ENCODE results near the gene TESK2.
"Not testable (repeated sequence)": the region's sequence is repeated elsewhere in the genome, so short reads cannot be mapped to it uniquely, and the experiment has no call there.

Gene TESK2

DNA sequence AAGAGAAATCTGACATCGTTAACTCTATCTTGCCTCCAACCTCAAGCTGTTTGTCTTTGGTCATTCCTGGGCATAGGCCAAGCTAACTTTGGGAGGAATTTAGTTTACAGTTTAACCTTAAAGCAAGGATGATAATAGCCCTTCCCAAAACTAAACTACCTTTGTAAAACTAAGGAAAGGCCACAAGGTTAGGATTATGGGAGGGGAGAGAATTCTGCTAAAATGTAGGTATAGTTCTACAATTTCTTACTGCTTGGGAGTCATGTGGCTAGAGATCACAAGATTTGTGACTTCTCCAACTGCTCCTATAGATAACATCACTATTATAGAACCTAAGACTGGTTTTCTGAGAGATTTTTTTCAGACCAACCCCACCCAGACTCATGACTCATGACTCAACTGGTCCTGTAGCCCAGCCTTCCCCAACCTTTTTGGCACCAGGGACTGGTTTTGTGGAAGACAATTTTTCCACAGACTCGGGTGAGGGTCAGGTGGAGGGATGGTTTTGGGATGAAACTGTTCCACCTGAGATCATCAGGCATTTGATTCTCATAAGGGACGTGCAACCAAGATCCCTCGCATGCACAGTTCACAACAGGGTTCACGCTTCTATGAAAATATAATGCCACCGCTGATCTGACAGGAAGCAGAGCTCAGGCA is 80.0 kb downstream of the TESK2 start:
- no peak for DNase-seq

DNA sequence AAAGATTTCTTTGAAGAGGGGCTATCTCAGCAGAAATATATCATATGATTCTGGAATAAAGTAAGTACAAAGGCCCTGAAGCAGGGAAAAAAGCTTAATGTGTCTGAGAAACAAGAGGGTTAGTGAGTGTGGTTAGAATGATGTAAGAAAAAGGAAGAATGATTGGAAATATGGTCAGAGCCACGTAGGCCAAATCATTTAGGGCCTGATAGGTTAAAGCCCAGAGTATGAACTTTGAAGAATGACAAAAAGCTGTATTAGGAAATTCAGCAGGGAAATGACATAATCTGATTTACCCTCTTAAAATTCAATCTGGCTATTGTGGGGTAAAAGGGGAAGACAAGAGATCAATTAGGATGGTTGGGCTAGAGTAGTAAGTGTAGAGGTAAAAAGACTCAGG is 81.7 kb downstream of the TESK2 start:
- no peak for DNase-seq

DNA sequence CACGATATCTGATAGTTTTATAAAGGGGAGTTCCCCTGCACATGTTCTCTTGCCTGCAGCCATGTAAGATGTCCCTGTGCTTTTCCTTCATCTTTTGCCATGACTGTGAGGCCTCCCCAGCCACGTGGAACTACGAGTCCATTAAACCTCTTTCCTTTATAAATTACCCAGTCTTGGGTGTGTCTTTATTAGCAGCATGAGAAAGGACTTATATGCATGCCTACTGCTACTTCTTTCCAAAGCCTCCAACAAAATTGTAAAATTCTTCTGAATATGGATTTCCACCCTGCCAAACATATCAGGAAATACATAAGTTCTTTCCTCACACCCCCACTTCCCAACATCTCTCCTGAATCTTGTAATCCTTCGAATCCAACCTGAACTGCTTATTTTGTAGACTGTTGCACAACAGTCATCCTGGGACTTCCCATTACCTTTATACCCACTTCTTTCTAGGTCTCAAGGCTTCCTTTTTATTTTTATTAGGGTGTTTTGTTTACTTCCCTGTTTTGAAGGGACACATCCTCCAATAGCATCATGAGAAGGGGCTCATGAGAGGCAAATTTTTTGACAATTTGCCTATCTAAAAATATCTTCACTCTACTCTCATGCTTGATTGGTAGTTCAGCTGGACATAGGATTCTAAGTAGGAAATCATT is 83.2 kb downstream of the TESK2 start:
- no peak for DNase-seq

DNA sequence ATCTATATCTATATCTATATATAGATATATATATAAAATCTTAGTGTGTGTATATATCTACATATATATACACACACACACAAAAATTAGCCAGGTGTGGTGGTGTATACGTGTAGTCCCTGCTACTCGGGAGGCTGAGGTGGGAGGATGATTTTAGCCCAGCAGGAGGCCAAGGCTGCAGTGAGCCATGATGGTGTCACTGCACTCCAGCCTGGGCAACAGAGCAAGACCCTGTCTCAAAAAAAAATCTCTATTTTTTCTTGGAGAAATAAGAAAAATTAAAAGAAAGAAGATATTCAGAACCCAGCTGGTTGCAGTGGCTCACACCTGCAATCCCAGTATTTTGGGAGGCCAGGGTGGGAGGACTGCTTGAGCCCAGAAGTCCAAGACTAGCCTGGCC is 85.3 kb downstream of the TESK2 start:
- DNase-seq, result no peak

DNA sequence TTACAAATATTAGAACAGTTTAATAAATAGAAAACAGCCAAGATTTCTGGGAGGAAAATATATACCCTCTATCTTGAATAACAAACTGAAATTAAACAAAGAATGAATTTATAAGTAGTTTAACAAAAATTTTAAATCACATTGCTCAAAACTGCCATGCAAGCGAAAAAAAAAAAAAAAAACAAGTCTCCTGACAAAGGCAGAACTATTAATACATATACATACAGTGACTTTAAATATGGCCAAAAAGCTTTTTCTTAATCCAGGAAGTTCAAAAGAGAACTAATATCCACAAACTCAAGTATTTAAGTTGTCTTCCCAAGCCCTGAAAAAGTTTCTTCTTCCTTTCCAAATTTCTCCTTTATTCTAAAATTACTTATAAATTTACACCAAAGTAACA is 87.2 kb downstream of the TESK2 start:
- DNase-seq, result no peak

DNA sequence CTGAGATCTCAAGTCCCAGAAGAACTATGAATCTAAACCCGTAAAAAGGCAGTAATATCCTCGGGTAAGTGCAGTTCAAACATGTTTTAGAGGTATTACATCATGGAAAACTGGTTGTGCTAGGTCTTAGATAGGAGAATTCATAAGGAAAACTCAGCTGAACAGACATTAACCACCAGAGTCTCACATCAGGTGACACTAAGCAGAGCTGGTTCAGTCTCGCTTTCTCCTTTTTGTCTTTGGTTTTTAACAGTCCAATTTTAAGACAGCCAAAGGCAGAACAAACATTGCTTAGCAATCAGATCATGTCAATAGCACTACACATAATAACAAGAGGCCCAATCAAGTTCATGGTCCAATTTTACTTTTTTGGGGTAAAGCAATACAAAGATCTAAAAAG is 87.7 kb downstream of the TESK2 start:
- DNase-seq, result no peak

DNA sequence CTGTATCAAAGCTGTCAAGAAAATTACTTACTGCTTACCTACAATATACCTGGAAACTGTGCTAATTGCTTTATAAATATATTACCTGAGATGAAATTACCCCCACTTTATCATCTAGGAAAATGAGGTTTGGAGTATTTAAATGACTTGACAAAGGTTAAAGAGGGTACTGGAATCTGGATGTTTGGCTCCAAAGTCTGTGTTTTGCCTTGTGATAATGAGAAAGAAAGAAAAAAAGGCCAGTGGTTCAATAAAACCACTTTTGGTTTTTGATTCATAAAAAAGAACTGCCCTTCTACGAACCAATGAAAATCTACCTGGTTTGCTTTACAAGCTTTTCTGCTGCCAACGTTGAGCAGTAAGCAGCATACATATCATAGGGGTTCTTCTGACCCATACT is 89.4 kb downstream of the TESK2 start:
- DNase-seq, result no peak

DNA sequence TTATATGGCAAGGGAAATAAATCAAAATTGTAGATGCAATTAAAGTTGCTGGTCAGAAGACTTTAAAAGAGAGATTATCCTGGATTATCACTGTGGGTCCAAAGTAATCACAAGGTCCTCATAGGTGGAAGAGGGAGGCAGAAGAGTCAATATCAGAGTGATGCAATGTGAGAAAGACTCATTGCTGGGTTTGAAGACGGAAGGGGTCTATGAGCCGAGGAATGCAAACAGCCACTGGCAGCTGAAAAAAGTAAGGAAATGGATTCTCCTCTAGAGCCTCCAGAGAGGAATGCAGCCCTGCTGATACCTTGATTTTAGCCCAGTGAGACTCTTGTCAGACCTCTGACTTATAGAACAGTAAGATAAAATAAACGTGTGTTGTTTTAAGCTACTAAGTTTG is 90.9 kb downstream of the TESK2 start:
- DNase-seq, result no peak

DNA sequence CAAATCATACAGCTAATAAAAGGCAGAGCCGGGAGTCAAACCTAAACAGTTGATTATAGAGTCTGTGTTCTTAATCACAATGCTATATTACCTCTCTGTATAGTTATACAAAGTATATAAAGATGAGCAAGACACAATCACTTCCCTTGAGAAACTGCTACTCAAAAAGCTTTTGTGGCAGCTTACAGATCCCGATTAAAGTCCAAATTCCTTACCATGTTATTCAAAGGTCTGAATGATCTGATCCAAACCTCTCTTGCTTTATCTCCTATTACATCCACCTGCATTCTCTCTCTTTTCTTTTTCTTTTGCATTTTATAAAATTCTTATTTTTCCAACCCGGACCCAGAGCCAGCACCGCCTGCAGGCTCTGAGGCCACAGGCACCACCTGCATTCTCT is 93.7 kb downstream of the TESK2 start:
- no peak for DNase-seq

DNA sequence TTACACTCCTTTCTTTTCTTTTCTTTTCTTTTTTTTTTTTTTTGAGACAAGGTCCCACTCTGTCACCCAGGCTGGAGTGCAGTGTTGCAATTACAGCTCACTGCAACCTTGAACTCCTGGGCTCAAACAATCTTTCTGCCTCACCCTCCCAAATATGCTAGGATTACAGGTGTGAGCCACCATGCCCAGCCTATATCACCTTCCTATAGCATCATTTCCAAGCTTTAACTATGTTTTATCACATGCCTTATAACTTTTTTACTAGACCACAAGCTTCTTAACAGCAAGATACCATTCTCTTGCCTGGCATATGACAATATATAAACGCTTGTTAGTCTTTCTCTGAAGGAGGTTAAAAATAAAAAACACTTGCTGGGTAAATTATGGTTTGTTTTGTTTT is 95.4 kb downstream of the TESK2 start:
- no peak for DNase-seq

DNA sequence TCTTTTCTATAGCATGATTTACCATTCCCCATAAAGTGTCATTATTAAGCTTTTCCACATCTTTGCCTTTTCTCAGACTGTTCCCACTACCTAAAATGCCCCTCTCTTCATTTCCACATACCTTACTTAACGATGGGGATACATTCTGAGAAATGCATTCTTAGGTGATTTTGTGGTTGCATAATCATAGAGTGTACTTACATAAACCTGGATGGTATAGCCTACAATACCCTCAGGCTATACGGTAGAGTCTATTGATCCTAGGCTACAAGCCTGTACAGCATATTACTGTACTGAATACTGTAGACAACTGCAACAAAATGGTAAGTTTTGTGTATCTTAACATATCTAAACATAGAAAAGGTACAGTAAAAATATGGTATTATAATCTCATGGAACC is 95.9 kb downstream of the TESK2 start:
- DNase-seq, result no peak

DNA sequence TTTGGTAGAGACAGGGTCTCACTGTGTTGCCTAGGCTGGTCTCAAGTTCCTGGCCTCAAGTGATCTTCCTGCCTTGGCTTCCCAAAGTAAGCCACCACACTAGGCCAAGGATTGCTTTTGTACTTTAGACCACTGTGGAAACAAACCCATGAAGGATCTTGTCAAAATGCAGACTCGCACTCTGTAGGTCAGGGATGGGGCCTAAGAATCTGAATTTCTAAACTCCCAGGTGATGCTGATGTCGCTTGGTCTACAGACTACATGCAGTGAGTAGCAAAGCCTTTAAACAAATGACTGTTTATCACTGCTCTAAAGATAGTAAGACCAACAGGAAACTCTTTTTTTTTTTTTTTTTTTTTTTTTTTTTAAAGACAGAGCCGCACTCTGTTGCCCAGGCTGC is 96.6 kb downstream of the TESK2 start:
- DNase-seq, result no peak

DNA sequence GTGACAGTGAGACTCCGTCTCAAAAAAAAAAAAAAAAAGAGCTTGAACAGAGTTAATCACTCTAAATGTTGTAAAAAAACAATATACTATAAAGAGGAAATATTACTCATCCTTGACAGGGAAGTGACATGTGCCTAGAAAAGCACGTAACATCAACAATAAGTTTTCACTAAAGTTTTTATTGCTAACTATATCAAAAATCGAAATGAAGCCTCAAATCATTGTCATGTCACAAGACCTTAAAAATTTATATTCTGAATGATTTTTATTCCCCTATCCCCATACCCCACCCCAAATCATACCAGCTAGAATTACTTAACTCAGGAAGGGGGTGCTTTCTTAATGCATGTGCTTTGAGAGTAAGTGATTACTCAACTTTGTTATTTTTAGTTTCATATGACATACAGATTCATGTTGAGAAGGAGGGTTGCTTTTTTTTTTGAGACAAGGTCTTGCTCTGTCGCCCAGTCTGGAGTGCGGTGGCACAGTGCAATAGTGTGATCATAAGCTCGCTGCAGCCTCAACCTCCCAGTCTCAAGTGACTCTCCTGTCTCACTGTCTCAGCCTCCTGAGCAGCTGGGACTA is 97.2 kb downstream of the TESK2 start:
- DNase-seq, result no peak

DNA sequence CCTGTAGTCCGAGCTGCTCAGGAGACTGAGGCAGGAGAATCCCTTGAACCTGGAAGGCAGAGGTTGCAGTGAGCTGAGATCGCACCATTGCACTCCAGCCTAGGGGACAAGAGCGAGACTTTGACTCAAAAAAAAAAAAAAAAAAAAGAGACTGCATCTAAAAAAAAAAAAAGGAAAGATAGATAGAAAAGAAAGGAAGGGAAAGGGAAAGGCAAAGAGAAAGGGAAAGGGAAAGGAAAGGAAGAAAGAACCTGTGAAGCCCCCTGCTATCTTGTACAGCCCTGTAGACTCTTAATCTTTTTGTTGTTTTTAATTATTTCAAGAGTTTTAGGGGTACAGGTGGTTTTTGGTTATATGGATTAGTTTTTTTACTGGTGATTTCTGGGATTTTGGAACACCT is 104.7 kb downstream of the TESK2 start:
- no peak for DNase-seq

DNA sequence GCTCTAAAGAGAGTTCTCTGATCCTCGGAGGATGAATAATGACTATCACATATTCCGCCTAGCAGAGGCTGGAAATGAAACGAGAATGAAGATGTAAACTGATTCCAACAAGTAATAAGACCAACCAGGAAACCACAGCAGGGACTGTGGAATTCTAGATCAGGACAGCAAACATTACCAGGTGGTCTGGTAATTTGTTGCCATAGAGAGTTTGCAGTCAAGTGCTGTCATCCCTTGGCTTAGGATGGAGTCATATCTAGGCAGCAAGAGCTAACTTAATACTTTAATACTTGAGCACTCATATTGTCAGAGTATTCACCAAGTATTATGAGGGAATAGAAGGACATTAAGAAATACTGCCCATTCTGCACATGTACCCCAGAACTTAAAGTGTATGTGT is 105.7 kb downstream of the TESK2 start:
- no peak for DNase-seq

DNA sequence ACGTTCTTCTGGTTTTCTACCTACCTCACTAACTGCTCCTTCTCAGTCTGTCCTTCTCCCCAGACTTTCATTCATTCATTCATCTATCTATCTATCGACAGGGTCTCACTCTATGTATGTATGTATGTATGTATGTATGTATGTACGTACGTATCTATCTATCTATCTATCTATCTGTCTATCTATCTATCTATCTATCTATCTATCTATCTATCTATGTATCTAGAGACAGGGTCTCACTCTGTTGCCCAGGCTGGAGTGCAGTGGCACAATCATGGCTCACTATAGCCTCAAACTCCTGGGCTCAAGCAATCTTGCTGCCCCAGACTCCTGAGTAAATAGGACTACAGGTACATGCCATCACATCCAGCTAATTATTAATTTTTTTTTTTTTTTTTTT is 106.8 kb downstream of the TESK2 start:
- not testable (repeated sequence) for DNase-seq

DNA sequence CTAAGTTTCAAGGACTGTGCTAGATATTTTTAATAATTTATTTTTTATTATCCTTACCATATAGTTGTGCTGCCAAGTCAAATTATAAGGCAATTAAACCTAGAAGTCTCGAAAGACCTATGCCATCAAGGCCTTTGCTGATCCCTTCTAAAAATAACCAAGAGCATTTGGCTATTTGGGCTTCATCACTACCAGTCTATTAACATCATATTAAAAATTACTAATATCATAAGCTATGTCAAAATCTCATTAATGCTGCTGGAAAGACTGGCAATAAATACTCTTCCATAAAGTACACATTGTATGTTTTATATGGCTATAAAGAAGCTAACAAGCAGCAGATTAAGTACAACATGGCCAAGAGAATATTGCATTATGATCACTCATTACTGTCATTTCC is 107.8 kb downstream of the TESK2 start:
- no peak for DNase-seq

DNA sequence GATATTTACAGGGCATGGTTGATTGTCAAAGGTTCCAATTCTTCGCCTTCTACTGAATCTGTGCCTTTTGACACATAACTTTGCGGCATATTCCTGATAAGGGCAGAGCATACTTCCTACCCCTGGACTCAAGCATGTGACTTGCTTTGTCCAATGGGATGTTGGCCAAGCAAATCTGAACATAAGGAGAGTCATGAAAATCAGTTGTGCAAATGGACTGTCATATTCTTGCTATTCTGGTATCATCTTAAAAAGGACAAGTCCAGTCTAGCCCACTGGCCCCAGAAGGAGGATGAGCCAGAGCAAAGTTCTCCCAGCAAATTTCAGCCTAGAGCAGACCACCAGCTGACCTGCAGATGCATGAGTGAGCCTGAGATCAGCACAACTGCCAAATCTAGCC is 109.7 kb downstream of the TESK2 start:
- no peak for DNase-seq

DNA sequence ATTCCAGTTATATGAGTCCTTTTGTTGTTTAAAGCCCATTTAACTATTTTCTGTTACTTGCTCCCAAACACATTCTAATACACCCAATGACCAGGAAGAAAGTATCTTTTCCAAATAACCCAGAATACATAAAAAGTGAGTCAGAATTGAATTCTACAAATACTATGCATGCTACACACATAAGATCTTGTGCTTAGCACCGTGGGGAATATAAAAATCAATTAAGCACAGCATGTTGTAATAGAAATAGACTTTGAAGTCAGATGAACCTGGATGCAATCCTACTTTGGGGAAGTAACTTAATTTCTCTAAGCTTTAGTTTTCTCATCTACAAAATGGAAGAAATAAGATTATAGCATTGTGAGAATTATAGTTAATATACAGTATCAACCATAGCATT is 110.2 kb downstream of the TESK2 start:
- DNase-seq, result no peak

DNA sequence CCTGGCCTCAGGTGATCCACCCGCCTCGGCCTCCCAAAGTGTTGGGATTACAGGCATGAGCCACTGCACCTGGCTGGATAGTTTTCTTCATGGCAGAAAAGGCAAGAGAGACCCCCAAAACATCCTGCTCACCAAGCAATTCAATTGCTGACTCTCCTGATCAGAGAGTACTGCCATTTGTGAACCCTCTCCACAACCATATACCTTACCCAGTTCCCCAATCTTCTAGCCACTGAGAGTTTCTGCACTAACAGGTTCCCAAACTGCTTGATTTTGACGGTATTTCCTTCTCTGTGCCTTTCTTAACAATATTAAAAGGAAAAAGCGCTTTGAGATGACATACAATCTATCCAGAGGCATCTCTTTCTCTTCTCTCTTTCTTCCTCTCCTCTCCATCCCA is 110.8 kb downstream of the TESK2 start:
- DNase-seq, result no peak

DNA sequence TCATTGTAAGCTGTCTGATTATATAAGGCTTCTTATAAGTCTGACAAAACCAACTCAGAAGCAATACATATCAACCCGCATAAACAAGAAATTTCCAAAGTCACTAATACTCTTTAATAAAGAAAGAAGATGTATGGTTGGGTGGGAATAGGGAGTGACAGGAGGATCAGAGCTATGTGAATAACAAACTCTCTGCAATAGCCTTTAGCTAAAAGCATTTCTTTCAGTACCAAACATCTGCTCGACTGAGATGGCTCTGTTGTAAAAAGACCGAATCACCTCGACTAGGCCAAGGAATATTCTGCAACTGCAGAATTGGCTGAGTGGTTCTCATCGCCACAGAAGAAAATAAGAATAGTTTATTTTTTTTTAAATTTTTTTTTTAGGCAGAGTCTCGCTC is 111.4 kb downstream of the TESK2 start:
- no peak for DNase-seq

DNA sequence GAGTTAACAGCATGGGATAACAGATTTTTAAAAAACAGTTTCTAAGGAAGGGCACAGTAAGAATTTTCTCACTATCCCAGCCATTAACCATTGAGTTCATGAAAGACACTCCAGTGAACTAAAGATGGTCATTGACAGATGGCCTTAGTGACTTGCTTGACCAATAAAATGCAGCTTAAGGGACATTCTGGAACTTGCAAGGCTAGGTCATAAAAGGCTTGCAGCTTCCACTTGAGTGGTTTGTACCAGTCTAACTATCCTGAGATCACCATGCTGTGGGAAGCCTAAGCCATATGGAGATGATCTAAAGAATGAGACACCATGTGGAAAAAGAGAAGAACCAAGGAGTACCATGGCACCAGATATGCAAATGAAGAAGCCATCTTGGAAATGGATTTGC is 112.8 kb downstream of the TESK2 start:
- no peak for DNase-seq

DNA sequence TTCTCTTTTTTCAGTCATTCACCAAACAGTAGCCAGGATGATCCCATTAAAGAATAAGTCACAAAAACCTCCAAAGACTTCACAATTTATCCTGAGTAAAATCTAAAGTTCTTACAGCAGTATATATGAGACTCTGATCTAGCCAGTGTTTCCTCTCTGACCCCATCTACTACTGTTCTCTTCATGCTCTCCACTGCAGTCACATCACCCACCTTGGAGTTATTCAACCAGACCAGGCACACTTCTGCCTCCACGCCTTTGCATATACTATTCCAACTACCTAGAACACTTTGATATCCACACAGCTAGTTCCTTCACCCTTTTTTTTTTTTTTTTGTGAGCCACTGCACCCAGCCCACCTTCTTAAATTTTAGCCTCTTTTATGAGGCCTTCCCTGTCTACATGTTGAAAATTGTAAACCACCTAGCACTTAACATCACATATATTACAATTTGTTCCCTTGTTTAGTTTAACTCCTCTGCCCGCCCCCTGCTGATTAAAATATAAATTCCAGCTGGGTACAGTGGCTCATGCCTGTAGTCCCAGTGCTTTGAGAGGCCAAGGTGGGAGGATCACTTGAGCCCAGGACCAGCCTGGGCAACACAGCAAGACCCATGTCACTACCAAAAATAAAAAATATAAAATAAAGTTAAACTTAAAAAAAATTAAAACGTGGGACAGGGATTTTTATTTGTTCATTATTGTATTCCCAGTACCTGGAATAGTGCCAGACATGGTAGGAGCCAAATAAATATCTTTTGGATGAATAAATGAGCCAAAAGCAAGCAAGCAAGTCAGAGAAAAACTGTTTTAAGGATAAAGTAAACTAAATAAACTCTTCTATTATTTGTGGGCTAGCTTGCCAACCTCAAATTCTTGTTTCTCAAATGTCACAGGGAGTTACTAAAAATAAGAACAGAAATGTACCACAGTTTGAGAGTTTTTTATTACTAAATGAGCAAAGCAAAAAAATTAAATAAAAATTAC is 115.6 kb downstream of the TESK2 start:
- no peak for DNase-seq

DNA sequence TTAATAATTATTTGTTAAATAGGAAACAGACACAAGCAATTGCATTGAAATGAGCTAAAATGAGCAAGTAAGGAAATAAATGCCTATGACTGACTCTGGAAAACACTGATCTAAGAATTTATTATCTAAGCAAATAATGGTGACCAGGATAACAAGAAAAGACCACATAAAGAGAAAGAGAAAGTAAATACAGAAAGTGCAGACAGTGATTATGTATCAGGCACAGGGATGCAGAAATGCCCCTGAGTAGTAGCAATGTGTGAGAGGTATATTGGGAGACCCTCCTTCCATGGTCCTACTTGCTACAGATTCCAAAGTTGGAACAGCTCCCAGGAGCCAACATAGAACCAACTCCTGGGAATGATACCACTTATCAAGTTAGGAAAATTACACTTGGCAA is 117.4 kb downstream of the TESK2 start:
- no peak for DNase-seq
